Stimulated activated naive CD4-positive, alpha-beta T cell (primary cell): ENCODE results near the gene KLF17.
"Not testable (repeated sequence)": the region's sequence is repeated elsewhere in the genome, so short reads cannot be mapped to it uniquely, and the experiment has no call there.

Experiments
- DNase-seq, 6 experiments: peaks; one replicate each; lab custom pipeline; 2025; lab: John Stamatoyannopoulos, UW

The KLF17 gene

GRCh38 chr1:44108971-44109370, 9.7 kb upstream of the KLF17 start:
- no peak for DNase-seq

GRCh38 chr1:44110916-44111315, 7.7 kb upstream of the KLF17 start:
- no peak for DNase-seq

GRCh38 chr1:44111861-44112260, 6.8 kb upstream of the KLF17 start:
- DNase-seq = no peak

- no peak for DNase-seq
Measured at GRCh38 chr1:44112486-44112885, 6.1 kb upstream of the KLF17 start.

- DNase-seq = no peak
Measured at GRCh38 chr1:44113095-44113609, 5.5 kb upstream of the KLF17 start.

GRCh38 chr1:44114098-44114497, 4.5 kb upstream of the KLF17 start:
- no peak for DNase-seq

GRCh38 chr1:44117272-44117671, 1.3 kb upstream of the KLF17 start:
- not testable (repeated sequence) for DNase-seq

GRCh38 chr1:44119525-44119924, 904 bp downstream of the KLF17 start:
- no peak for DNase-seq

- DNase-seq = no peak
Measured at GRCh38 chr1:44120398-44120949, 1.9 kb downstream of the KLF17 start.

- DNase-seq = no peak
Measured at GRCh38 chr1:44129616-44130500, 11.2 kb downstream of the KLF17 start.

GRCh38 chr1:44131411-44131810, 12.8 kb downstream of the KLF17 start:
- no peak for DNase-seq

GRCh38 chr1:44134071-44134920, 15.7 kb downstream of the KLF17 start:
- DNase-seq = no peak

- DNase-seq = no peak
Measured at GRCh38 chr1:44135886-44136285, 17.3 kb downstream of the KLF17 start.

GRCh38 chr1:44138239-44138638, 19.6 kb downstream of the KLF17 start:
- DNase-seq = no peak

GRCh38 chr1:44139565-44139964, 20.9 kb downstream of the KLF17 start:
- not testable (repeated sequence) for DNase-seq

GRCh38 chr1:44141531-44141930, 22.9 kb downstream of the KLF17 start, which contains the start of gene KLF18:
TSS of gene KLF18 (minus strand) at chr1:44141631. CDS start at chr1:44141631, 0 bp downstream.
- no peak for DNase-seq

- no peak for DNase-seq
Measured at GRCh38 chr1:44144962-44145756, 26.5 kb downstream of the KLF17 start.

- DNase-seq = no peak
Measured at GRCh38 chr1:44146536-44147361, 28.1 kb downstream of the KLF17 start.

- DNase-seq = no peak
Measured at GRCh38 chr1:44147582-44147981, 29.0 kb downstream of the KLF17 start.

GRCh38 chr1:44151332-44151731, 32.7 kb downstream of the KLF17 start:
- no peak for DNase-seq

- no peak for DNase-seq
Measured at GRCh38 chr1:44151808-44152207, 33.2 kb downstream of the KLF17 start.
